Left lung (tissue), 10 donors: ENCODE results near the gene VILL. TPM values are rescaled to one million over a fixed set of nuclear protein-coding genes. Genes with fewer than 3 reads are reported as not detected.

Experiments used
- ATAC-seq: fragments of 200-7000 bp; cut with Tn5 transposase; one replicate; pipeline ENCODE4 v1.9.1; 2020; ENCODE audit warnings: moderate library complexity
- DNase-seq, 4 donors: peaks; one replicate each; pipeline ENCODE4 v3.0.0-alpha.2; 2013 to 2020
- H3K27ac ChIP-seq, 2 donors: fragments of 200-600 bp; sonication (generic) in 1 of 2; one replicate each; pipeline versions ENCODE4 v1.5.0 to v1.8.0; 2020 to 2021
- H3K27me3 ChIP-seq, 2 donors: fragments of 200-600 bp; sonication (generic) in 1 of 2; one replicate each; pipeline versions ENCODE4 v1.5.0 to v1.8.0; 2020 to 2021
- H3K36me3 ChIP-seq, 2 donors: fragments of 200-600 bp; sonication (generic) in 1 of 2; one replicate each; pipeline versions ENCODE4 v1.5.0 to v1.8.0; 2020 to 2021
- H3K4me1 ChIP-seq, 2 donors: fragments of 200-600 bp; one replicate each; pipeline ENCODE4 v1.8.0; 2021
- H3K4me3 ChIP-seq, 2 donors: fragments of 200-600 bp; sonication (generic) in 1 of 2; one replicate each; pipeline versions ENCODE4 v1.5.0 to v1.8.0; 2020 to 2021; ENCODE audit warnings: mild to moderate bottlenecking in 1 of 2
- H3K9me3 ChIP-seq, 2 donors: fragments of 200-600 bp; sonication (generic) in 1 of 2; one replicate each; pipeline versions ENCODE4 v1.5.0 to v1.8.0; 2020 to 2021
- CTCF ChIP-seq, 2 donors: fragments of 200-600 bp; sonication (generic) in 1 of 2; IDR thresholded peaks; one replicate each; pipeline versions ENCODE4 v1.5.0 to v1.8.0; 2021; ENCODE audit warnings: antibody characterized with exemption in 2 of 2
- intact Hi-C, 2 donors: fragments of 100-400 bp; cut with DNase I; formaldehyde crosslinking; loops; one replicate each; pipeline versions ENCODE4 v1.11.2 to v1.14.2; 2022
- polyA plus RNA-seq, 6 donors: library from polyadenylated mRNA; unstranded; fragments of 120-200 nt; gene quantifications; one replicate each; pipeline ENCODE4 v1.2.1, GENCODE V29; 2013; ENCODE audit not compliant: insufficient read length in 6 of 6
- total RNA-seq, 2 donors: library from RNA; stranded (reverse); fragmentation: NEBNext Ultra II Directional; extraction: Animal tissue kit (Norgen Biotek cat#: 25700); gene quantifications; one replicate each; pipeline ENCODE4 v1.2.1, GENCODE V29; 2021
- donor health status: DM: no; HTN: yes; CAD: no.
- donor health status: DM: no; HTN: no; CAD: no.

VILL gene
- total and polyA plus RNA-seq, 8 donors, result 19.5 to 36.9 (median 25.1) TPM

- no peak for ATAC-seq
- DNase-seq, result no peak
- intact Hi-C loops, result no loop called here
- Histone ChIP-seq H3K27ac (peak overlapping the region in 1 of 2 donors; percentile 76), H3K27me3 (no peaks in the 10 kb centered on the region), H3K36me3 (no peaks in the 10 kb centered on the region), H3K9me3 (no peaks in the 10 kb centered on the region), H3K4me3 (peak overlapping the region in 1 of 2 donors; percentile 63), H3K4me1 (peaks cover 5 to 27% of the 10 kb centered on the region in 2 donors)
- TF ChIP-seq CTCF (IDR thresholded peaks at IDR 0.05), result no peak
Observed at GRCh38 chr3:38038447-38038911, 47.9 kb downstream of the VILL start.

- H3K36me3 ChIP-seq, result no peaks in the 10 kb centered on the region
- peaks cover 5 to 27% of the 10 kb centered on the region in 2 donors for H3K4me1 ChIP-seq
- peak within 1 kb of the TSS; percentile 48 to 63 for H3K4me3 ChIP-seq
- peak within 1 kb of the TSS in 1 of 2 donors; percentile 76 for H3K27ac ChIP-seq
- no peak for TF ChIP-seq CTCF (IDR thresholded peaks at IDR 0.05)
- peak in 3 of 4 donors; percentile 77 to 93 (median 87) for DNase-seq
- H3K27me3 ChIP-seq, result no peaks in the 10 kb centered on the region
- ATAC-seq, result peak; percentile 77
- intact Hi-C loops, result no loop called here
- no peaks in the 10 kb centered on the region for H3K9me3 ChIP-seq
Observed at GRCh38 chr3:38039101-38039898, 48.7 kb downstream of the VILL start, which contains the start of gene DLEC1. Gene DLEC1 (plus strand): TSS chr3:38039208. CDS start chr3:38039226, 18 bp downstream.

DNA sequence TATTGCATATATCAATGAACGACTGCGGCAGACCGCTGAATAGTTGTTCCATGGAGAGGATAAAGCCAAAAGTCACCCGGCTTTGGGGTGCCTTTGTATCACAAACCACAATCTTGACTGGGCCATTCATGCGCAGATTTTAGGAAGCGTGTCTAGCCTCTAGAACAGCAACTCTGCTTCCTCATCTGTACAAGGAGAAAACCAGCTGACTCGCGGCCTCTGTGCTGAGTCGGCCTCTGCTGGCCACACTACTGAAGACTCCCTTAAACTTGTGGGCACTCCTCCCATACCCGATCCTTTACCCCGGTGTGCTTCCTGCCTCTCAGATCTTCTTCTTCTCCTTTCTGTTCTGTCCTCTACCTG, 49.3 kb downstream of the VILL start:
- Histone ChIP-seq H3K4me3 (peak overlapping the region; percentile 48 to 63), H3K27me3 (no peaks in the 10 kb centered on the region), H3K9me3 (no peaks in the 10 kb centered on the region), H3K4me1 (peaks cover 5 to 27% of the 10 kb centered on the region in 2 donors), H3K36me3 (no peaks in the 10 kb centered on the region), H3K27ac (peak overlapping the region in 1 of 2 donors; percentile 76)
- peak in 3 of 4 donors; percentile 54 to 87 (median 81) for DNase-seq
- peak; percentile 91 for ATAC-seq
- no peak for TF ChIP-seq CTCF (IDR thresholded peaks at IDR 0.05)
- intact Hi-C loops, result no loop called here

DNA sequence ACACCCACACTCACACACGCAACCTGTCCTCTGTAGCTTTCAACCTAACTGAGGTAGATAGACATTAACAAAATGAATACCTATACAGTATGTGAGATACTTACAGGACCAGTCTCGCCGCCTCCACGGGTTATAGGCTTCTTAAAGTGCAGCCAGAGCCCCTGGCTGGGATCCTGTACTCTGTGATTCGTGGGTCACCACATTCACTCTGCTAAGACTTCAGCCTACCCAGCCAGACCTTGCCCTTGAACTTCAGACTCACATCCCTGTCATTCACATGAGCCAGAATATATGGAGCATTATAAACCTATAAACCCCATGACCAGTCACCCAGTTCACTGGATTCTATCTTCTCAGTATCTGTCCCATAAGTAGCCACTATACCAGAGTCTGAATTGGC, 49.8 kb downstream of the VILL start:
- no peak for TF ChIP-seq CTCF (IDR thresholded peaks at IDR 0.05)
- Histone ChIP-seq H3K27me3 (no peaks in the 10 kb centered on the region), H3K36me3 (no peaks in the 10 kb centered on the region), H3K4me1 (peaks cover 5 to 27% of the 10 kb centered on the region in 2 donors), H3K9me3 (no peaks in the 10 kb centered on the region), H3K4me3 (no peak overlapping the region), H3K27ac (peak overlapping the region in 1 of 2 donors; percentile 76)
- no peak for ATAC-seq
- DNase-seq, result no peak
- intact Hi-C loops, result no loop called here

DNA sequence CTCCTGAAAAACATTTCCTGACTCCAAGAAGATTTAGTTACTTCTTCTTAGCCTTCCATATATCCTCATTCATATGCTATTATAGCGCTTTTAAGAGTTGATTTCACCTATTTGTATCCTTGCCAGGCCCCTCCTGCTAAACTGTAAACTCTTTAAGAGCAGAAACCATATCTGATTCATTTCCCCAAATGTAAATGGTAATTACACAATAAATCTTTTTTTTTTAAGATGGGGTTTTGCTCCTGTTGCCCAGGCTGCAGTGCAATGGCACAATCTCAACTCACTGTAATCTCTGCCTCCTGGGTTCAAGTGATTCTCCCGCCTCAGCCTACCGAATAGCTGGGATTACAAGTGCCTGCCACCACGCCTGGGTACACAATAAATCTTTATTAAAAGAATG, 52.9 kb downstream of the VILL start:
- no peak for TF ChIP-seq CTCF (IDR thresholded peaks at IDR 0.05)
- DNase-seq (no peak), ATAC-seq (no peak)
- H3K36me3 ChIP-seq, result no peaks in the 10 kb centered on the region
- peaks cover 5 to 24% of the 10 kb centered on the region in 2 donors for H3K4me1 ChIP-seq
- no peak overlapping the region for H3K4me3 ChIP-seq
- intact Hi-C loops, result no loop called here
- no peak overlapping the region for H3K27ac ChIP-seq
- no peaks in the 10 kb centered on the region for H3K27me3 ChIP-seq
- no peaks in the 10 kb centered on the region for H3K9me3 ChIP-seq
